ENCODE data around the gene OR4D5. TPM values are rescaled to one million over a fixed set of nuclear protein-coding genes. Genes with fewer than 3 reads are reported as not detected.
A peak's percentile ranks its signal among the peaks of the same experiment; 100 is the strongest.

Gene OR4D5
- total RNA-seq (2022) (not detected in 2 replicates), Bru-seq, nascent RNA (percentile 23 among the genes with signal in this experiment), BruChase-seq, experiment 1, labeled RNA remaining after a 6-hour chase (not detected), BruChase-seq, experiment 2, labeled RNA remaining after a 2-hour chase (percentile 29 among the genes with signal in this experiment)
- long read RNA-seq = 0 reads

DNA sequence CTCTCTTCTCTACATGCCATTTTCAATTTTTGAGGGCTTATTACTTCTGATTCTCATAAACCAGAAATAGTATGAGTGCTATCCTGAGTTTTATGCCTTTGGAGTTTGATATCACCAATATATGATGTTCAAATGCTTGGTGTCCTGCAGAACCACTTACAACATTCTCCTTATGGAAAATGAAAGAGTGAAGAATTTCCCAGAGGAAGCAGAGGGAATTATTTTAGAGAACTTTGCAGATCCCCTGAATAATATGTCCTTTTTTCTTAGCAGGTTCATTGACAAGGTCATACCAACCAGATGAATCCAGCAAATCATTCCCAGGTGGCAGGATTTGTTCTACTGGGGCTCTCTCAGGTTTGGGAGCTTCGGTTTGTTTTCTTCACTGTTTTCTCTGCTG is at the start of gene OR4D5:
TSS of gene OR4D5 (plus strand) at position 301 of the 400 bp plus-strand sequence. CDS start at position 301, 0 bp downstream.
- intact Hi-C loops (cut with micrococcal nuclease) = no loop called here
- Mint-ChIP-seq H3K27me3 (ENCODE audit: insufficient read depth, unreplicated experiment) (no peaks in the 10 kb centered on the region), H3K4me1 (ENCODE audit: insufficient read depth, unreplicated experiment) (no peaks in the 10 kb centered on the region), H3K4me3 (ENCODE audit: unreplicated experiment) (no peak within 1 kb of the TSS), H3K27ac (ENCODE audit: low read depth, unreplicated experiment) (no peak within 1 kb of the TSS), H3K36me3 (ENCODE audit: insufficient read depth, unreplicated experiment) (no peaks in the 10 kb centered on the region), H3K9me3 (ENCODE audit: unreplicated experiment) (peaks cover 7% of the 10 kb centered on the region)
- POLR2A ChIA-PET = no interaction called here
- CTCF ChIA-PET = no interaction called here
- BruUV-seq (replicated peaks) = no TSS peak
- TF ChIP-seq, protein P1, sequence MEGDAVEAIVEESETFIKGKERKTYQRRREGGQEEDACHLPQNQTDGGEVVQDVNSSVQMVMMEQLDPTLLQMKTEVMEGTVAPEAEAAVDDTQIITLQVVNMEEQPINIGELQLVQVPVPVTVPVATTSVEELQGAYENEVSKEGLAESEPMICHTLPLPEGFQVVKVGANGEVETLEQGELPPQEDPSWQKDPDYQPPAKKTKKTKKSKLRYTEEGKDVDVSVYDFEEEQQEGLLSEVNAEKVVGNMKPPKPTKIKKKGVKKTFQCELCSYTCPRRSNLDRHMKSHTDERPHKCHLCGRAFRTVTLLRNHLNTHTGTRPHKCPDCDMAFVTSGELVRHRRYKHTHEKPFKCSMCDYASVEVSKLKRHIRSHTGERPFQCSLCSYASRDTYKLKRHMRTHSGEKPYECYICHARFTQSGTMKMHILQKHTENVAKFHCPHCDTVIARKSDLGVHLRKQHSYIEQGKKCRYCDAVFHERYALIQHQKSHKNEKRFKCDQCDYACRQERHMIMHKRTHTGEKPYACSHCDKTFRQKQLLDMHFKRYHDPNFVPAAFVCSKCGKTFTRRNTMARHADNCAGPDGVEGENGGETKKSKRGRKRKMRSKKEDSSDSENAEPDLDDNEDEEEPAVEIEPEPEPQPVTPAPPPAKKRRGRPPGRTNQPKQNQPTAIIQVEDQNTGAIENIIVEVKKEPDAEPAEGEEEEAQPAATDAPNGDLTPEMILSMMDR (IDR thresholded peaks at IDR 0.05; ENCODE audit: unreplicated experiment) = no peak
- DNase-seq (ENCODE audit: unreplicated experiment) = no peak

DNA sequence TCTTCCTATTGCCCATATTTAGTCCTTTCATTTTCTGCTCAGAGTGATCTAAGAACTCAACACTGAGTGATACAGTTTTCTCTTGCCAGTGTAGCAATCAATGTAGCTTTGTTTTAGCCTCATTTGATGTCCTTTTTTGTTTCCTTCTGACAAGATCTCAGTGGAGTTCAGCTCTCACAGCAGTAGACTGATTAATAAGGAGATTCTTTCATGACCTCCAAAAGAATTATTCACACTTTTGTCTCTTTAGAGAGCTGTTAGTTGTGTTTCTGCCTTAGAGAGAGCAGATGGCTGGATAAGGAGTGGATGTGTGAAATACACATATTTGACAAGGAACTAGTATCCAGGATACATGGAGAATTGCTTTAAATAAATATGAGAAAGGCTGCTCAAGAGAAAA is 47.4 kb upstream of the OR4D5 start:
- no peaks in the 10 kb centered on the region for H3K36me3 Mint-ChIP-seq (ENCODE audit: insufficient read depth, unreplicated experiment)
- H3K27me3 Mint-ChIP-seq (ENCODE audit: insufficient read depth, unreplicated experiment) = no peaks in the 10 kb centered on the region
- no TSS peak for BruUV-seq (replicated peaks)
- H3K4me3 Mint-ChIP-seq (ENCODE audit: unreplicated experiment) = no peak overlapping the region
- no peaks in the 10 kb centered on the region for H3K4me1 Mint-ChIP-seq (ENCODE audit: insufficient read depth, unreplicated experiment)
- no peaks in the 10 kb centered on the region for H3K9me3 Mint-ChIP-seq (ENCODE audit: unreplicated experiment)
- CTCF ChIA-PET = no interaction called here
- DNase-seq (ENCODE audit: unreplicated experiment) = no peak
- intact Hi-C loops (cut with micrococcal nuclease) = no loop called here
- TF ChIP-seq, protein P1 (IDR thresholded peaks at IDR 0.05; ENCODE audit: unreplicated experiment) = no peak
- H3K27ac Mint-ChIP-seq (ENCODE audit: low read depth, unreplicated experiment) = no peak overlapping the region
- POLR2A ChIA-PET = interaction anchor here (1.1 kb wide), 1 partner anchor 150 kb away, joined by 4 read pairs; the partner anchor contains the start of gene ZNF202

DNA sequence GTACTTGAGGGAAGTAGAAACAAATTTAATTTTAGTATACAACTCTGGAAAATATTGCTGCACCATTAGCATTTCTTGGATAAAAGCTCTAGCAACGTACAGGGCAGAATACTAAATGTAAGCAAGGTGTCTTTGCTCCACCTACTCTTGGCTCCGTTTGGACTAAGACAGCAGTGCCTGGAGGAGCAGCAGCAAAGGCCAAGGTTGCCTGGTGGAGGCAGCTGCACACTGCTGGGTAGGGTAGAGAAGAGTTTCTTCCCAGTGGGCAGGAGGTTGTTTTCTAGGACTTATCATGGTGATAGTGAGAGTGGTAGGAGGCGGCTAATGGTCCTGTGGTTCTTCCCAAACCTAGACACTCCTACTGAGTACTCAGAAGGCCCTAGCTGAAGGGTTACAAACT is 39.6 kb upstream of the OR4D5 start:
- Mint-ChIP-seq H3K9me3 (ENCODE audit: unreplicated experiment) (no peaks in the 10 kb centered on the region), H3K36me3 (ENCODE audit: insufficient read depth, unreplicated experiment) (no peaks in the 10 kb centered on the region), H3K27me3 (ENCODE audit: insufficient read depth, unreplicated experiment) (no peaks in the 10 kb centered on the region), H3K4me3 (ENCODE audit: unreplicated experiment) (no peak overlapping the region), H3K27ac (ENCODE audit: low read depth, unreplicated experiment) (no peak overlapping the region), H3K4me1 (ENCODE audit: insufficient read depth, unreplicated experiment) (no peaks in the 10 kb centered on the region)
- intact Hi-C loops (cut with micrococcal nuclease) = no loop called here
- no peak for DNase-seq (ENCODE audit: unreplicated experiment)
- CTCF ChIA-PET = interaction anchor here (0.6 kb wide), 1 partner anchor 322 kb away, joined by 3 read pairs; no protein-coding TSS in a partner anchor
- TF ChIP-seq, protein P1 (IDR thresholded peaks at IDR 0.05; ENCODE audit: unreplicated experiment) = no peak
- BruUV-seq (replicated peaks) = no TSS peak
- POLR2A ChIA-PET = no interaction called here

DNA sequence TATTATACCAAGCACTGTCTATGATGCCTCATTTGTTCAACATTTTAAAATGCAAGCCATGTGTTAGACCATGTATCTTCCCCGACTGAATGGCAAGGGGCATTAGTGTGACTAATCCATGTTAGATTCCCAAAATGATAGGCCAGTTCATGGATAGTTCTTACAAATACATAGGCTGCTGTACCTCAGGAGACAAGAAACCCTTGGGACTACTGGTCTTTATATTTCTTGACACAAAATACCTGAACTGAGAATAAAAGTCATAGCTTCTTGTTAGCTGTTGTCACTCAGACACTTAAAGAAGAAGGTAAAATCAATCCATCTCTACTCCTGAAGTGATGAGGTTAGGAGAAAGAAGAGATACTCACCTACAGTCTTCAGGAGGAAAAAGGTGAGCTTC is 37.5 kb upstream of the OR4D5 start, which contains the start of gene OR8D4:
TSS of gene OR8D4 (plus strand) at position 301 of the 400 bp plus-strand sequence. CDS start 4,265 bp downstream, outside the sequence.
- POLR2A ChIA-PET = no interaction called here
- no TSS peak for BruUV-seq (replicated peaks)
- Mint-ChIP-seq H3K27me3 (ENCODE audit: insufficient read depth, unreplicated experiment) (no peaks in the 10 kb centered on the region), H3K4me3 (ENCODE audit: unreplicated experiment) (no peak within 1 kb of the TSS), H3K9me3 (ENCODE audit: unreplicated experiment) (no peaks in the 10 kb centered on the region), H3K36me3 (ENCODE audit: insufficient read depth, unreplicated experiment) (no peaks in the 10 kb centered on the region), H3K27ac (ENCODE audit: low read depth, unreplicated experiment) (no peak within 1 kb of the TSS), H3K4me1 (ENCODE audit: insufficient read depth, unreplicated experiment) (no peaks in the 10 kb centered on the region)
- intact Hi-C loops (cut with micrococcal nuclease) = no loop called here
- TF ChIP-seq, protein P1 (IDR thresholded peaks at IDR 0.05; ENCODE audit: unreplicated experiment) = no peak
- CTCF ChIA-PET = no interaction called here
- no peak for DNase-seq (ENCODE audit: unreplicated experiment)

All from MCF 10A (cell line).